ENCODE results near the gene LUZP1. TPM values are rescaled to one million over a fixed set of nuclear protein-coding genes. Genes with fewer than 3 reads are reported as not detected.

LUZP1 gene
- total RNA-seq, 4 donors from 2014 or later = 22.3 to 38.4 (median 30.3) TPM

- no peaks in the 10 kb centered on the region for H3K9me3 ChIP-seq
- no peaks in the 10 kb centered on the region for H3K27me3 ChIP-seq
- no peak for ATAC-seq
- peaks cover 0 to 40% (median 12%) of the 10 kb centered on the region in 3 donors for H3K4me1 ChIP-seq
- H3K27ac ChIP-seq = peak overlapping the region in 3 of 4 donors; percentile 89 to 93 (median 91)
- WGBS, 2 donors (ENCODE audit: low coverage in 1 of 2) = 45 to 64% methylated on average over 6 of the region's 6 CpGs
- TF ChIP-seq POLR2A (IDR thresholded peaks at IDR 0.05) (no peak), CTCF (IDR thresholded peaks at IDR 0.05) (peak in 3 of 4 experiments; percentile 23 to 46 (median 27))
- H3K36me3 ChIP-seq = no peaks in the 10 kb centered on the region
- H3K4me3 ChIP-seq = no peak overlapping the region
Observed at GRCh38 chr1:23178950-23179349, 10.3 kb upstream of the LUZP1 start.

- Histone ChIP-seq H3K27ac (peak overlapping the region; percentile 89 to 93 (median 90)), H3K36me3 (no peaks in the 10 kb centered on the region), H3K9me3 (no peaks in the 10 kb centered on the region), H3K4me3 (peak overlapping the region; percentile 46 to 59), H3K27me3 (no peaks in the 10 kb centered on the region), H3K4me1 (peaks cover 0 to 40% (median 12%) of the 10 kb centered on the region in 3 donors)
- 37 to 51% methylated on average over 6 of the region's 6 CpGs for WGBS, 2 donors (ENCODE audit: low coverage in 1 of 2)
- no peak for ATAC-seq
- TF ChIP-seq POLR2AphosphoS5 (IDR thresholded peaks at IDR 0.05) (peak; percentile 44), EP300 (IDR thresholded peaks at IDR 0.05) (no peak), POLR2A (IDR thresholded peaks at IDR 0.05) (no peak), CTCF (IDR thresholded peaks at IDR 0.05) (no peak)
Observed at GRCh38 chr1:23178414-23178813, 9.8 kb upstream of the LUZP1 start.

- TF ChIP-seq POLR2AphosphoS5 (IDR thresholded peaks at IDR 0.05) = peak; percentile 66
- peak in 3 of 4 experiments; percentile 34 to 73 (median 66) for TF ChIP-seq CTCF (IDR thresholded peaks at IDR 0.05)
- TF ChIP-seq EP300 (IDR thresholded peaks at IDR 0.05) = no peak
- TF ChIP-seq POLR2A (IDR thresholded peaks at IDR 0.05) = peak; percentile 45 to 47
- no peaks in the 10 kb centered on the region for H3K9me3 ChIP-seq
- H3K27me3 ChIP-seq = no peaks in the 10 kb centered on the region
- ATAC-seq = peak; percentile 94
- WGBS, 2 donors (ENCODE audit: low coverage in 1 of 2) = 0 to 10% methylated on average over 1 to 6 of the region's 62 CpGs
- peak overlapping the region; percentile 89 to 93 (median 90) for H3K27ac ChIP-seq
- H3K4me3 ChIP-seq = peak overlapping the region; percentile 46 to 59
- peaks cover 0 to 40% (median 12%) of the 10 kb centered on the region in 3 donors for H3K4me1 ChIP-seq
- no peaks in the 10 kb centered on the region for H3K36me3 ChIP-seq
Observed at GRCh38 chr1:23177438-23178380, 9.1 kb upstream of the LUZP1 start.

GRCh38 chr1:23177031-23177430 lies 8.4 kb upstream of the LUZP1 start:
- H3K9me3 ChIP-seq = no peaks in the 10 kb centered on the region
- H3K27me3 ChIP-seq = no peaks in the 10 kb centered on the region
- H3K4me1 ChIP-seq = peaks cover 0 to 40% (median 12%) of the 10 kb centered on the region in 3 donors
- H3K27ac ChIP-seq = peak overlapping the region; percentile 89 to 93 (median 90)
- peak overlapping the region; percentile 46 to 59 for H3K4me3 ChIP-seq
- no peaks in the 10 kb centered on the region for H3K36me3 ChIP-seq
- 34 to 100% methylated on average over 1 to 5 of the region's 10 CpGs for WGBS, 2 donors (ENCODE audit: low coverage in 1 of 2)
- no peak for ATAC-seq
- TF ChIP-seq POLR2A (IDR thresholded peaks at IDR 0.05) (no peak), POLR2AphosphoS5 (IDR thresholded peaks at IDR 0.05) (no peak)

GRCh38 chr1:23174426-23175110 lies 5.9 kb upstream of the LUZP1 start:
- Histone ChIP-seq H3K4me1 (peaks cover 0 to 63% (median 12%) of the 10 kb centered on the region in 3 donors), H3K4me3 (no peak overlapping the region), H3K9me3 (no peaks in the 10 kb centered on the region), H3K27ac (peak overlapping the region in 1 of 4 donors; percentile 19), H3K27me3 (no peaks in the 10 kb centered on the region), H3K36me3 (no peaks in the 10 kb centered on the region)
- TF ChIP-seq POLR2A (IDR thresholded peaks at IDR 0.05) (no peak), EP300 (IDR thresholded peaks at IDR 0.05) (no peak), CTCF (IDR thresholded peaks at IDR 0.05) (no peak), POLR2AphosphoS5 (IDR thresholded peaks at IDR 0.05) (no peak)
- WGBS, 2 donors (ENCODE audit: low coverage in 1 of 2) = 37 to 63% methylated on average over 1 of the region's 1 CpG
- ATAC-seq = no peak

All from gastroesophageal sphincter (tissue), 4 donors.